AG09319 (cell line): ENCODE measurements around the gene BBS9.

Experiments used
- DNase-seq: peaks from one replicate; pipeline ENCODE4 v3.0.0-alpha.2; 2010; ENCODE audit warnings: low read depth; ENCODE audit errors: extremely low read depth
- CTCF ChIP-seq: IDR thresholded peaks from 2 replicates; pipeline ENCODE4 v1.5.1; 2011; ENCODE audit warnings: low read depth, mild to moderate bottlenecking, inconsistent platforms, low read length, moderate library complexity

BBS9 gene

DNA sequence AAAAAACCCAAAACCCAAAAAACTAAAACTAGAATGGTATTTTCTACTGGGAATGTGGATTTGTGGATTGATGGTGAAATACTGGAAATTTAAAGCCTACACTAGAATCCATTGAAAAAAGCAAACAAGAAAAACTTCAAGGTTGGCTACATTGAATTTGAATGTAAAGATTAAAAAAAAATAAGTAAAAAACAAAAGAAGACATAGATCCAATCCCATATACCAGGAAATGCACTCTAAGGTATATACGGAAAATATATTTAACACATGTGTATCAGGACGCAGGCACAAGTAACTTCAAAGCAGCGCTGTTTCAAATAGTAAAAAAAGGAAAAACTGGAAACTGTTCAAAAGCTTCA lies 754 bp upstream of the BBS9 start:
- no peak for TF ChIP-seq CTCF
- no peak for DNase-seq

DNA sequence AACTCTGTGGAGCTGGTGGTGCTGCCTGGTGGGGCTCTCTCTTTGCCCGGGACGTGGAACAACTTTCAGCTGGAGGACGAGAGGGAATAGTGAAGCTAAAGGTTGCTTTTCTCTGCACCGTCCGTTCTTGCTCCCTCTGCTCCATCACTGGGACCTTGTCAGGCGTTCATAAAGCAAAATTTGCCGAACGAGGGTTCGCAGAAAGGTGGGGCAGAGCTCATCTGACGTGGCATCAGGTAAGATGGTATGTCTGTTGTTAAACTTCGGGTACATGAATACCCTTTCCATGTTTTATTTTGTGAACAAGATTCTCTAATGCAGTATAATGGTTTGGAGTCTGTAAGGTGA lies 416 bp downstream of the BBS9 start:
- DNase-seq, result no peak
- TF ChIP-seq CTCF, result no peak

GRCh38 chr7:33130184-33130583 lies 820 bp downstream of the BBS9 start:
- no peak for TF ChIP-seq CTCF
- DNase-seq, result no peak

- no peak for DNase-seq
- TF ChIP-seq CTCF, result no peak
These were observed 7.7 kb downstream of the BBS9 start for GRCh38 chr7:33137103-33137502.

DNA sequence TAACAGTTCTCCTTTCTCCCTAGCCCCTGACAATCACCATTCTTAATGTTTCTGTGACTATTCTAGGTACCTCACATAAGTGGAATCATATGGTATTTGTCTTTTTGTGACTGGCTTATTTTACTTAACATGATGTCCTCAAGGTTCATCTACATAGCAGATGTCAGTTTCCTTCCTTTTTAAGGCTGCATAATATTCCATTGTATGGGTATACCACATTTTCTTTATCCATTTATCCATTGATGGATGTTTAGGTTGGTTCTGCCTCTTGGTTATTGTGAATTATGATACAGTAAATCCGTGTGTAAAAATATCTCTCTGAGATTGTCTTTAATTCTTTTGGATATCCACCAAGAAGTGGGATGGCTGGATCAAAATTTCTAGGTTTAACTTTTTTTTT lies 13.2 kb downstream of the BBS9 start:
- no peak for TF ChIP-seq CTCF

GRCh38 chr7:33143996-33144718 lies 14.8 kb downstream of the BBS9 start:
- DNase-seq, result no peak
- no peak for TF ChIP-seq CTCF

More for the DNA sequence above, 13.2 kb downstream of the BBS9 start:
- DNase-seq, result no peak

GRCh38 chr7:33145156-33145555 lies 15.8 kb downstream of the BBS9 start:
- no peak for DNase-seq
- TF ChIP-seq CTCF, result no peak
